ENCODE data around the gene ERICH6B.

ERICH6B gene

DNA sequence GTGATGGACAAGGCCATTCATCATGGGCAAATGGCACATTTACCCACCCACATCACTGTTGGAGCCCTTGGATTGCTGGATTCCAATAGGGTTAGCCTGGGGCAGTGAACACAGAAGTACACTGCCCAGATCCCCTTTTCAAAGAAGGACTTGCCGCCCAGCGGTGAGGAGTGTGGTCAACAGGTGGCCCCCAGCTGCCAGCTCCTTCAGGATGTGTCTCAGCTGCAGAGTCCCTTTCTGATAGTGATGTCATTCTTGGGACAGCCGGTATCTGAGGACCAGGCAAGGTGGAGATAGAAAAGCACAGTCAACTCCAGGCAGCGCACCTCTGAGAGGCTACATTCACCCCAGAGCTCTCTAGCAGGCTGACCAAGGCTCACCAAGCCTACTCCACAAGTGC is 16.9 kb downstream of the ERICH6B start:
- DNase-seq, result no peak

DNA sequence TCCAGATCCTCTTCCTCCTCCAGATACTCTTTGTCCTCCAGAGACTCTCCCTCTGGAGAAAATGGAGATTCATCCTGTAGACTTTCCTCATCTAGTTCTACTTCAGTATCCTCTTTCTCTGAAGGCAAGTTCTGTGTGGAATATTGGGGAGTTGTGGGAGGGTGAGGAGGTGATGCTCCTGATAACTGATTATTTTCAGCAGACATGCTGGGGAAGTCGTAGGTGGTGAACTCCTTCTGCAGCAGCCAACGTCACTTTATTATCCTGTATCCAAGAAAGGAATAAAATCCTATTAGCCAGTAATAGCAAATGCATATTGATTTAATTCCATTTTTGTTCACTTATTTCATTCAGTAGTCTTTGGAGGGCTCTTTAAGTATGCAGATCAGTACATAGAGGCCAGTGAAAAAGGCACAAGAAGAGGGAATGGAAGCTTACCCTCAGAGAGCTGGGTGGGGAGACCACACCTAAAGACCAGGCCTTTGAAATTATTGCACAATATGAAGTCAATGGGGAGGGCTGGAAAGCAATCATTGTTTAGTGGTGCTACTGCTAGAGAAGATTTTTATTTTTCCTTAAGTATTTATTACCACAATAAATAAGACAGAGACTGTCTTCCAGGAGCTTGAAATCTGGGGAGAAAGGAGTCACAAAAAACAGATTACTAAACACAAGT is 18.6 kb downstream of the ERICH6B start:
- no peak for DNase-seq

DNA sequence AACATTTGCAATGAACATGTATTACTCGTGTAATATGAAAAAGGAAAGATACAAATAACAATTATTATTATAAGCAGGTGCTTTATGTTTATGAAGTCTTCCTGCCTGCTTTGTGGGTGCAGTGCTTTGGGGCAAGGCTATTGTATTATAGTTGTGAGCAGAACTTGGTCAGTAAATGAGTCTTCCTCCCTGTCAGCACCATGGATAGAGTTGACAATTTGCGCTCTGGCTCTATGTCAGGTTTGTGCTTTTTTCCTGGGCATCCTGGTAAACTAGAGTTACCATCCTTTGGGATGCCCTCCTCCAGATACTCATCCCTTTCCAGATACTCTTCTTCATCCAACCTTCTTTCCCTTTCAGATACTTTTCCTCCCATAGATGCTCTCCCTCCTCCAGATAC is 19.6 kb downstream of the ERICH6B start:
- no peak for DNase-seq

DNA sequence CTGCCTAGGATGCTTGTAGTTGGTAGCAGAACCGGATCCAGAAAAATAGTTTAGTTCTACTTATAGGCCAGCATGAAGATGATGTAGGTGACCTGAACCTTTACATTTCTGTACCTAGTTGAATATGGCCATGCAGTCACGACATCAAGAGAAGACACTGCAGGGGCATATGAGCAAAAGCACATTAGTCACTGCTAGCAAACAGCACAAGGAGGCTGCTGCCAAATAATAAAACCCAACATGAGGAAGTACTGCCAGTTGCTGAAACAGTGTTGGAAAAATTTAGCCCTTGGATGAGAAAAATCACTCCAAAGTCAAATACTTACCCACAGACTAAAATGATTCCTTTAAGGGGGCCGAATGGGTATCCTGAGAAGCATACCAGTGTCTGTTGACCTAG is 20.8 kb downstream of the ERICH6B start:
- DNase-seq, result no peak

DNA sequence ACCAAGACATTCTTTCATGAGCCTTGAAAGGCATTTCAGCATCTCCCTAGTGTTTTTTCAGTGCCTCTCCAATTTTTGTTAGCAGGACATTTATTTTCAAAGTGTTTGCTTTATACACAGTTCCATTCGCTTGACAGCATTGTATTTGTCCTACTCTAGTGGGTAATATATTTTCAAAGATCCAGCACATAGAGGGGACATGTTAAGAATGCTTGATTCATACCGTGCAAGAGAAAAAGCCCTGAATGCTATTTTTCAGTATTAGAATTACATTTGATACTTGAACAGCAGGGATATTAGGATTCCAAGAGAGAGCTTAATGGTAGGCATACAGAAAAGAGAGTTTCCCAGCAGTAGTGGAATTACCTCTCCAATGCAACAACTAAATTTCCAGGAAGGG is 21.3 kb downstream of the ERICH6B start:
- no peak for DNase-seq

DNA sequence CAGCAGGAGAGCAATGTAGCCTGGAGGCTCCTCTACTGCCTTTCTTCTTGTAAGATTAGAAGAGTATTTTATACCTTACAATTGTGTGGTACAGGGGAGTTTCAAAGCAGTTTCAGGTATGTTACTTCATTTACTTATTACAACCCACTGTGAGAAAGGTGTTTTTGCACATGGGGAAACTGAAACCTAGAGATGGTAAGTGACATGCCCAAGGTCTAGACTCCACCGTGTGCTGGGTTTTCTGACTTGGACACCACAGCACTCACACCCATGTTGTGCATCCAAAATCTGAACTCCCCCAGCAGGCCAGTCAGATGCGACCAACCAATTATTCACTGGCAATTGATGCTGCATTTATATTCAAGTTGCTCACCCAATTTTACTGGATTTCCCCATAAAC is 22.8 kb downstream of the ERICH6B start:
- DNase-seq, result no peak

DNA sequence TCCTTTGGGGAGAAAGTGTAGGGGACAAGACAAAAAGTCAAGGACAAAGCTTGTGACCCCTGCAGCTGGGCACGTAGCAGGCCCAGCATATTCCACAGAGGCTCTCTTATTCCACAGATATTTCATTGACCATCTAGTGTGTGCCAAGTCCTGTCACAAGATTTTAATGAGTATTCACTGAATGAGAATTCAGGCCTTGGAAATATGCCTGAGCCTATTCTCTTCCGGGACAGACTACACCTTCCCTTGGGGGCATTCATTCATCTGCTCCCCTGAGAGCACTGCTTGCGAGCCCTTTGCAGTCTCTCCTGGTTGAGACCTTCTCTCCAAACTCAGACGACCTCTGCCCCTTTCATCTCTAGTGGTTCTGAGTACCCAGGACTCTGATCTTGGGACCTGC is 25.5 kb downstream of the ERICH6B start:
- no peak for DNase-seq

DNA sequence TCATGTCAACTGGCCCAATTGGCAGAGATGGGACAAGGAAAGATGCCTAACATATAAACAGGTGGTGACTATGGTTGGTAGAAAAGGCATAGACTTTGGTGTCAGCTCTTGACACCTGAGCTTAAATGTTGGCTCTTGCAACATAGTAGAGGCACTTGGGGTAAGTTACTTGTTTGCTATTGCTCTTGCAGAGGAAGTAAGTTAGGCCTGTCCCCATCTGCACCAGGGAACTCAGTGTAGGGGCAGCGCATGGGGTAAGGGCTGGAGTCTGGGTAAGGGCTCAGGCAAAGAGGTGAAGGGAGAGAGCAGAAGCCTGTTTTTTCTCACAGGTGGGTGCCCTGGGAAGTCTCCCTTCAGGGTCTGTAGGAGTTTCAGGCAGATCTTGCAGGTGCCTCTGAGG is 27.6 kb downstream of the ERICH6B start:
- DNase-seq, result no peak

DNA sequence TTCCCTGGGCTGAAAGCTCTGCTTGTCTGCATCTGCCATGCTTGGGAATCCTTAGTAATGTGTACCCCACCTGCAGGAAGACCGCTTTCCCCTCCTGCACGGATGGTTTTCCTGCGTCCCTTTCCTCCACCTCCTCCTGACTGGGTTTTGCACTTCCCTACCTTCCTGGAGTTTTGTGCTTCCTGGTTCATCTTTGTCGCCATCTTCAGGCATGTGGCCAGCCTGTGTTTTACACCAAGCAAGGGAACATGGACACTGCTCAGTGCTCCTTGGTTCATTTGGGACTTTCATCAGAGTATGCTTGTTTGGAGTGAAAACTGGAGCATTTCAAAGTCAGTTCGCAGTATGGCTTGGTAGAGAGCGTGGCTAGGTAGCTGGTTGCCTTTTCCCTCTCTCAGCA is 30.7 kb downstream of the ERICH6B start:
- no peak for DNase-seq

DNA sequence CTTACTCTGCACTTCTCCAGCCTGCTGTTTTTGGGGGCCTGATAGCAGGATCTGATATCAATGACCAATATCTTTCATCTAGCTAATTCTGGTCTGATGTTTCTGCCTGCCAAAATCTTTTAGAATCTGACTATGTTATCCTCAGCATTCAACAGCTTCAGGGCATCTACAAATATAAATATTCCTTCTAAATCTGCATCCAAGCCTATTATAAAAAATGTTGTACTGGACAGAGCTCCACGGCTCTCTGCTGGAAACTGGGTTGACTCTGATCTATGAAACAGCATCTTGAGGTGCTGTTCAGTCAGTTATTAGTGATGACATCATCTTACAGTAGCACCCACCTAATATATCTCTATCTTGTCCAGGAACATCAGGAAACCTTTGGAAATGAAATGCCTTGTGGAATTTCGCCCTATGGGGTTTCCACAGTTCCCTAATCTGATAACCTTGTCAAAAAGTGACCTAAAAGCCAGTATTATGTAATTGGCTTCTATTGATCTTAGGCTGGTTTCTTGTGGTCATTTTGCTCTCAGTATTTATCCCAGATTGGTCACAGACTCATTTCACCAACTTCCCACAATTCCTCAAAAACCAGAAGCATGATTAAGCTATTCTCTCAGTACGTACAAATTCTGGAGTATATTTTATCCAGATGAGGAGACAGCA is 33.0 kb downstream of the ERICH6B start:
- no peak for DNase-seq

DNA sequence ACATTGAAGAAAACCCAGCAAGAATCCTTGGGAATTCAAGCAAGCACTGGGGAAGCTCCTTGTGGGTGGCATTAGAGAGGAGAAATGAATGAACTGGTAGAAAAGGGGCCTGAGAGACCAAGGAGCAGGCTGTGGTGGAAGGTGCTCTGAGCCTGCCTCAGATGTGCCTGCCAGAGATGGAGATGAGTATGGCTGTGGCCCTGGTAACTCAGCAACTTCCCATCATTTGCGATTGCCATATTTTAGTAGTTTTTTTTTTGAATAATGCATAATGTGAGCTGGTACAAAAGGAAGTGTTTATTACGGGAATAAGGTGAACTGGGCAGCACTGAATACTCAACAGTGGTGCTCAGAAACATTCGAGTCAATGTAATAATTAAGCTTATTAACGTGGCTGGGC is 39.1 kb downstream of the ERICH6B start:
- no peak for DNase-seq

DNA sequence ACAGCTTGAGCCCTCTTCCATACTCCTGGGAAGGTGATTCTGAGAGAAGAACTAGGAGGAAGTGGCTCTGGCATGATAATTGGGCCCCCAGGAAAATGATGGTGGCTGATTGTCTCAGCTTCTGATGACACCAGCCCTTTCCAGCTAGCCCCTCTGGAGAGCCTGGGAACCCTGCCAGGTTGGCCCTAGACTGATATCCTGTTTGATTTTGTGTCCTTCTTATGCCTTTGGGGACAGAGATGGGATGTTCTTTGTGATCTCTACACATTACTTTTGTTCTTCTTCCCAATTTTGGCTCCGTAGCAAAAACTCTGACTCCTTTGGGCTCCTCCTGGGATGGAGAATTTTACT is 39.7 kb downstream of the ERICH6B start:
- no peak for DNase-seq

DNA sequence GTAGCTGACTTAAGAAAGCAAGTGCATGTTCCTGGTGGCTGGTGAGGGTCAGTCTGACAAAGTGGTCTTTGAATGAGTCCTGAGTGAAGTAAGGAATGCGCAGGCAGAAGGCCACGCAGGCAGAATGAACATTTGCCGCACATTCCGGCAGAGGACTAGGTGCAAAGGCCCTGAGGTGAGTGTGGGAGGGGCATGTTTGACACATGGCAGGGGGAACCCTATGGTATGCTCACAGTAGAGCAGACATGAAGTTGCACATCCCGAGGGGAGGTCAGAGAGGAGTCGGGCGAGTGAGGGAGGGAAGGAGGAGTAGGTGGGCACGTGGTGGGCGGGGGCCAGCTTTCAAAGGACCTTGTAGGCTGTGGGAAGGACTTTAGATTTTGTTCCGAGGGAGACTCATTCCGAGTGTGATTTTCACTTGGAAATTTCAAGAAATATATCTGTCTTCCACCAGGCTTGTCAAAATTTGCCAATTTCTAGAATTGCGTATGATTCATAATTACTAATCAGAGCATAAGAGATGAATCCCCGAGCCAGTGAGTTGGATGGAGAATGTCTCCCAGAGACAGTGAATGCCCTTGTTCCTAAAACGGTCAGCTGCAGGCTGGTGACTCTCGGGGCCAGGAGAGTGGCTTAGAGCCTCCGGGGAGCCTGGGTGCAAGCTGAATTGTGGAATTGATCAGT is 40.3 kb downstream of the ERICH6B start:
- no peak for DNase-seq

DNA sequence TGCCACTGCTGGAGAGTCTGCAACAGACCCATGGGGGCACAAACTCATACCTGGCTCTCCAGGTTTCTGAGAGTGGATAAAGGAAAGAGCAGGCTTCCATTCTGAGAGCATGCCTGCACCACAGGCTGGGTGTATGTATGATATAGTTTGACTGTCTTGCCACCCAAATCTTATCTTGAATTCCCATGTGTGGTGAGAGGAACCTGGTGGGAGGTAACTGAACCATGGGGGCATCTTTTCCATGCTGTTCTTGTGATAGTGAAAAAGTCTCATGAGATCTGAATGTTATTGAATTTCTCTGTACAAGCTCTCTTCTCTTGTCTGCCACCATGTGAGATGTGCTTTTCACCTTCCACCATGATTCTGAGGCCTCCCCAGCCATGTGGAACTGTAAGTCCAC is 50.2 kb downstream of the ERICH6B start:
- no peak for DNase-seq

DNA sequence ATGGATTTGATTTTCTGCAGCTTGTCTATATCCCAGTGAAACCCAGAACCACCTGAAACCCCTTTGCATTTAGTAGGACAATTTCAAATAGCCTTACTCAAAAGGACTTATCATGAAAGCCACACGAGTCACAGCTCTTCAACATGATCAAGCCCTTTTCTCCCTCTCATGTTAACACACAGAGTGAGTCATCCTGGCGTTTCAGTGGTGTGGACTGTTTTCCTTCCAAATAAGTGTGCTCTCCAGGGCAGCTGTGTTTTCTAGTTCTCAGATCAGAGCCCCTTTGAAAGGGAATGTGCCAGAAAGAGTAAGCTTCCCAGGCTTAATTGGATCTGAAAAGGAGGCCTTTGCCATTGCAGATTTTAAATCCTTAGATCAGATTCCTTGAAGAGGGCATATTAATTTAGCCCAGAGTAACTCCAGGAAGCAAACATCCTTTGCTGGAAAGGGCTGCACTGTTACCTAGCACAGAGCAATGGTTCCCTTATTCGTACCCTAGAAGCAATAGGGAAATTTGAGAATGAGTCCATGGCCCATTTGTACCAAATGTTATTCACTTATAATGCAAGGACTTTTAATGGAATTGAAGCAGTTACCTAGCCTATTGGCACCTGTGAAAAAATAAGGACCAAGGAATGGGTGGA is 51.3 kb downstream of the ERICH6B start:
- DNase-seq, result no peak

DNA sequence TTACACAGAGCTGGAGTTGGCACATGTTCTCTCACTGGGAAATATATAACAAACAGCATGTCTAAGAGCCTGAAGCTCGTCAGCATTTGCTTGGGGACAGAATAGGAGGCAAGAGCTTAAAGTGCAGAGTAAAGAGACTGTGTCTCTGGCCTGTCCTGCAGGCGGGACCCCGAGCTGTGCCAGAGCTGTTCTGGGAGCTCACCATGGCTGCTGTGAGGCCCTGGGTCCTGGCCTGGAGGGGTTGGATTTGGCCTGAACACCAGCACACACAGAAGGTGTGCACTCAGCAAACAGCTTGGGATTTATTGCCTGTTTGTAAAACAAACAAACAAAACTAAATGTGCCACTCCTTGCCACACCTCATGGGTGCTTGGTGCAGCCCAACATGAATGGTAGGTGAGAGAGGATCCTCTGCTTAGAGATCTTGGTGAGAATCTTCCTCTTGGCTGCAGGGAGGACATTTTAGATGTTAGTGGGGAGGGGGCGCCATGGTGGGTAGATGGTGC is 60.9 kb downstream of the ERICH6B start:
- no peak for DNase-seq

DNA sequence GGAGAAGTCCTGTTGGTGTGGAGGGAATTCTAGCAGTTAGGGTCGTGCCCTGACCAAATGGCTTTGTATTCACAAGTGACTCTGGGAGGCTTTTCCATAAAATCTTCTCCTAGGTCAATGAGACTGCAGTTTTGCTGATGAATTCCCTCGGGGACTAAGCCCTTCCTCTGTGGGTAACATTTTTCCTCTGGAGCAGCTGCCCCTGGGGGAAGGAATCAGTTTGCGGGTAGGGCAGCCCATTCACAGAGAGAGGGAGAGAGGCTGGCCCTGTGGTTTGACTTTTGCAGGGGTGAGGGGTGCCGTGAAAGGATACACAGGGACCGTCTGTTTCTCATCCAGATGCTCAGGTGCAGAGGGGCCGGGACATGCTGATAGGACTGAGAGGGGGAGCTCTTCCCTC is 67.3 kb downstream of the ERICH6B start:
- DNase-seq, result no peak

DNA sequence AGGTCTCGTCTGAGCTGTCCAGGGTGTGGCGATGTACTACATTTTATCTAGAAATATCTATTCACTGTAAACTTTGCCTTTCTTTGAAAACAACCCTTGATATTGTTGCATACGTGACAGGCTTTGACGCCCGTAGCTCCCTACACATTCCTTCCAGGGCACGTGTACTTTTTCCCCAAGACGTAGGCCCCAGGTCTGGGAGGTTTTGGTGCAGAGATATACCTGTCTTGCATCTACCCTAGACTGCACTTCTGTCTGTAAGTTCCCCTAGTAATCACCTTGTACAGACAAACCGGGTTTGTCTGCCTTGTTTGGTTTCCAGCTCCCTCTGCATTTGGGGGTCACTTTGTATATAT is 69.2 kb downstream of the ERICH6B start:
- DNase-seq, result no peak

DNA sequence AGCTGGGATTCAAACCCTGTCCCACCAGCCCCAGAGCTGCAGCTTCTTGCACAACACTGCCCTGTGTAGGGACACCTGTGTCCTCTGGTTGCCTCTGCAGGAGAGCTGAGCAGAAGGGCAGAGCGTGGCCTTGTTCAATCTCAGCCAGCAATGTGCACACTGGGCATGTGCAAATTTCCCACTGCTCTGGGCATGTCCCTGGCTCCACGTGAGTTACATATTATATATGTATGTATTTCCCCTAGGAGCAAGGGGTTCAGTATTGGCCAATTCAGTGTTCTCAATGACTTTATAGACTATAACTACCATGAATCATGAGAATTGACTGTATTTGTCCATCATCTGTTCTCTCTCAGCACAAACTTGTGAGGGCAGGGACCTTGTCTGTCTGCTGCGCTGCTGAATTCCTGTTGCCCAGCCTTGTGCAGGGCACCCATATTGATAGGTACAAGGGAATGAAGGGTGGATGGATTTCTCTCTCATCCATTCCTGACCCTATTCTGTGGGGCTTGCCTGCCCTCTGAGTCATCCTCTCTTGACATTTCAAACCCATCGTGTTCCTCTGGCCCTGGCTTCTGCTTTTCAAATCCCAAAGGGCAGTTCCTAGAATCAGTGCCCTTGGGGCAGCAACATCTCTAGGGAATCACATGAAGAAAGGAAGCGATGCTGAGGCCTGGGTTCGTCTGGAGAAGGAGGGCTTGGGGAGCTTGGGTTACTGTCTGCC is 69.7 kb downstream of the ERICH6B start:
- no peak for DNase-seq

DNA sequence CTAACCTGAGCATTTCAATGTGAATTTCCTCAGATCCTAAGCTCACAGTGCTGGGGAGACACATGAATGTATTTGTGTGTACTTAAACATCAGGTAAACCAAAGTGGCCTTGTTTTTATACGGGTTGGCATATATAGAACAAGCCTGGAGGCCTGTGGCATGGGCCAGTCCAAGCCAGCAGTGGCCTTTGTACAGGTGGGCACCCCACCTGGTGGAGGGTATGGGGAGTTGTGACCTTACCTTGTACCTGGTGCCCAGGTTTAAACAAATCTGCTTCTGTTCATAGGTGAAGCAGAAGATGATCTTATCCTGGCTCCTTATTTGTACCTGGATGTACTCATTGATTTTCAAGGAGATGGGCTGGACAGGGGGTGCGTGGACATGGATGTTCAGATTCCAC is 71.0 kb downstream of the ERICH6B start:
- no peak for DNase-seq

DNA sequence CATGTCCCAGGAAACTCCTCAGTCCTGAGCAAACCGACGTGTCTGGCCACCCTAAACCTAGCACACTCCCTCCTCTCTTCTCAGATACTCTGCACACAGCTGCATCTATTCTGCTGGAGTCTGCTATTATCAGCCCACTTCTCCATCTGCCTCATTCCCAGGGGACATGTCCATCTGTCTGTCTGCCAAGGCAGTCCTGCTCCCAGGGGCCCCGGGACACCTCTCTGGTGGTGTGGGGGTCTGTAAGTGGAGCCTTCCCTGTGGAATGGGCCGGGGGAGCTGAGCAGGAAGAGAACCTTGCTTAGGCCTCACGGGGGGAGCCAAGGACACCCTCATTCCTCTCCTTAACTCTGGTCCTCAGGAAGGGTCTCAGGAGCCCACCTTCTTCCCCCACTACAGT is 72.7 kb downstream of the ERICH6B start:
- DNase-seq, result no peak

DNA sequence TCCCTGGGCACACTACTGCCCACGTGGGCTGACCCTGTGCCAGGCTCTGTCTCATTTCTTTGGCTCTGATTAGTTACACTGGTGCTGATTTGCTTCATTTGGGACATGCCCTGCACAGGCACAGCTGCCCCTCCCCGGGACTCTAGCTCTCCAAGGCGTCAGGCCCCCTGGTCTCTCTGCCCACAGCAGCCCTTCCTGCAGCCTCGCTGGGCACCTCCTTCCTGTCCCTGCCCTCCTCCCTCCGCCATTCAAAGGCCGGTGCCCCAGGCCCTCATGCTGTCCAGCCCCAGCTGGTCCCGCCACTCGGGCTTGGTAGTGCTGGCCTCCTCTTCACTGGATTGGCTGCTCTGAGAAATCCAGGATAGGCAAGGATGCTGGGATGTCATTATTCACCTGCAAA is 73.1 kb downstream of the ERICH6B start:
- no peak for DNase-seq

DNA sequence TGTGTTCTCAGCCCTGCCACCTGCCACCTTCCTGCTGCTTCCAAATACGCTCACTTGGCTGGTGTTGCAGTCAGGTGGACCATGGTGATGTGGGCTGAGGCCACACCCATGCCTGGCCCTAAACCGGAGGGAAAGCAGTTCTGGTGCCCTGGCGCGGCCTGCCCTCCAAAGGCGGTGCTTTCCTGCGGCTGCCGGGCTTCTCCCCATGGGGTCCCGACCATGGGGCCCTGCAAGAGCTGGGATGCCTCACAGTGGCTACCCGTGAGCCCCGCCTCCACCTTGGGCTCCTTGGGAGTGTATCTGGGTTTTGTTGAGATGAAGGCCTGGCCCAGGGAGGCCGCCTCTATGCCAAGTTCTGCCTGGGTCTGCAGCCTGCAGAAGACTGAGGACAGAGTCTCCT is 73.7 kb downstream of the ERICH6B start:
- no peak for DNase-seq

Data from NCI-H1930 (cell line).